Measurements from ENCODE around the gene SYT1.

DNA sequence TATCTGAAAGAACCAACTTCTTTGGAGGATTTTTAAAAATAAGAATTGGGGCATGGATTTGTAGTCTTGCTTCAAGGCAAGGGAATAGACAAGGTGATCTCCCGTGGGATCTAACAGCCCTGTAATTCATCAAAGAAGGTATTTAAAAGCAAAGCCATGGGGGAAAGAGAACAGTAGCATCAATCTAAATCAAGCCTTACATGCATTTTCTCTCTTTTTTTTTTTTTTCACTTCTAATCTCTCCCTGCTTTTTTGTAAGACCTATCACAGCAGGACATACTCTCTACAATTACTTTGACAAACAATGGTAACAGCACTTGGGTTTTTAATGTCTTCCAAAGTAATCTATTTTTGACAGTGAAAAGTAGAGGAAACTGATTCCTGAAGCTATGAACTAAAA lies 458.3 kb downstream of the SYT1 start:
- no peak for TF ChIP-seq GATA3 (IDR thresholded peaks at IDR 0.05; ENCODE audit: low read depth, low read length)
- TF ChIP-seq GATA2 (IDR thresholded peaks at IDR 0.05; ENCODE audit: low read depth, low read length) = no peak
